Measurements from ENCODE around the gene CASQ2. TPM values are rescaled to one million over a fixed set of nuclear protein-coding genes. Genes with fewer than 3 reads are reported as not detected.
A peak's percentile ranks its signal among the peaks of the same experiment; 100 is the strongest.

The CASQ2 gene
- total RNA-seq, 1 donor from 2014 or later: 3.9 TPM

GRCh38 chr1:115728341-115728740, 40.2 kb downstream of the CASQ2 start:
- DNase-seq (ENCODE audit: low spot score): no peak

GRCh38 chr1:115727706-115728249, 40.7 kb downstream of the CASQ2 start:
- peak; percentile 58 for DNase-seq (ENCODE audit: low spot score)

- DNase-seq (ENCODE audit: low spot score): no peak
Measured at GRCh38 chr1:115726570-115726969, 41.9 kb downstream of the CASQ2 start.

- no peak for DNase-seq (ENCODE audit: low spot score)
Measured at GRCh38 chr1:115726161-115726560, 42.4 kb downstream of the CASQ2 start.

GRCh38 chr1:115725600-115725999, 42.9 kb downstream of the CASQ2 start:
- peak; percentile 16 for DNase-seq (ENCODE audit: low spot score)

GRCh38 chr1:115723756-115724155, 44.8 kb downstream of the CASQ2 start:
- DNase-seq (ENCODE audit: low spot score): no peak

- no peak for DNase-seq (ENCODE audit: low spot score)
Measured at GRCh38 chr1:115722221-115722620, 46.3 kb downstream of the CASQ2 start.

GRCh38 chr1:115719285-115719684, 49.2 kb downstream of the CASQ2 start:
- no peak for DNase-seq (ENCODE audit: low spot score)

- no peak for DNase-seq (ENCODE audit: low spot score)
Measured at GRCh38 chr1:115718011-115718754, 50.3 kb downstream of the CASQ2 start.

GRCh38 chr1:115717541-115717940, 51.0 kb downstream of the CASQ2 start:
- peak; percentile 40 for DNase-seq (ENCODE audit: low spot score)

GRCh38 chr1:115714572-115715141, 53.9 kb downstream of the CASQ2 start:
- peak; percentile 65 for DNase-seq (ENCODE audit: low spot score)

GRCh38 chr1:115713906-115714305, 54.6 kb downstream of the CASQ2 start:
- DNase-seq (ENCODE audit: low spot score): no peak

GRCh38 chr1:115712911-115713609, 55.5 kb downstream of the CASQ2 start:
- DNase-seq (ENCODE audit: low spot score): no peak

- DNase-seq (ENCODE audit: low spot score): no peak
Measured at GRCh38 chr1:115710859-115711624, 57.5 kb downstream of the CASQ2 start.

- DNase-seq (ENCODE audit: low spot score): no peak
Measured at GRCh38 chr1:115706587-115707425, 61.7 kb downstream of the CASQ2 start.

- DNase-seq (ENCODE audit: low spot score): no peak
Measured at GRCh38 chr1:115705963-115706362, 62.6 kb downstream of the CASQ2 start.

GRCh38 chr1:115705085-115705951, 63.2 kb downstream of the CASQ2 start:
- no peak for DNase-seq (ENCODE audit: low spot score)

GRCh38 chr1:115702959-115703358, 65.6 kb downstream of the CASQ2 start:
- no peak for DNase-seq (ENCODE audit: low spot score)

- DNase-seq (ENCODE audit: low spot score): no peak
Measured at GRCh38 chr1:115701090-115701489, 67.4 kb downstream of the CASQ2 start.

- DNase-seq (ENCODE audit: low spot score): no peak
Measured at GRCh38 chr1:115697619-115698018, 70.9 kb downstream of the CASQ2 start.
